Nephron progenitor cell (in vitro differentiated cells): ENCODE measurements around the gene STIM1.
"Not testable (repeated sequence)": the region's sequence is repeated elsewhere in the genome, so short reads cannot be mapped to it uniquely, and the experiment has no call there.

Source experiments
- DNase-seq: peaks from one replicate; pipeline ENCODE4 v3.0.0; 2021
- H3K27ac Mint-ChIP-seq: 2 replicates; pipeline ENCODE4 v1.8.0; 2021; ENCODE audit warnings: mild to moderate bottlenecking, moderate library complexity, mixed read lengths
- H3K27me3 Mint-ChIP-seq: 2 replicates; pipeline ENCODE4 v1.8.0; 2021; ENCODE audit warnings: mild to moderate bottlenecking, low read depth, mixed read lengths; ENCODE audit not compliant: poor library complexity
- H3K36me3 Mint-ChIP-seq: 2 replicates; pipeline ENCODE4 v1.8.0; 2021; ENCODE audit warnings: low read depth, mixed read lengths
- H3K4me1 Mint-ChIP-seq: 2 replicates; pipeline ENCODE4 v1.8.0; 2021; ENCODE audit warnings: mixed read lengths
- H3K4me3 Mint-ChIP-seq: 2 replicates; pipeline ENCODE4 v1.8.0; 2021; ENCODE audit warnings: mild to moderate bottlenecking, moderate library complexity, mixed read lengths
- H3K9me3 Mint-ChIP-seq: 2 replicates; pipeline ENCODE4 v1.8.0; 2021; ENCODE audit warnings: mild to moderate bottlenecking, moderate library complexity, mixed read lengths
- TF ChIP-seq, protein P1 (sequence below): fragments of 200-600 bp; sonication (generic); IDR thresholded peaks from 2 replicates; pipeline ENCODE4 v1.5.0; 2021; ENCODE audit warnings: antibody characterized with exemption

STIM1 gene

GRCh38 chr11:3860375-3860774, 4.9 kb downstream of the STIM1 start:
- Mint-ChIP-seq H3K9me3 (no peaks in the 10 kb centered on the region), H3K4me1 (peaks cover 56% of the 10 kb centered on the region), H3K27ac (no peak overlapping the region), H3K36me3 (peaks cover 5% of the 10 kb centered on the region), H3K4me3 (no peak overlapping the region), H3K27me3 (no peaks in the 10 kb centered on the region)
- TF ChIP-seq, protein P1, sequence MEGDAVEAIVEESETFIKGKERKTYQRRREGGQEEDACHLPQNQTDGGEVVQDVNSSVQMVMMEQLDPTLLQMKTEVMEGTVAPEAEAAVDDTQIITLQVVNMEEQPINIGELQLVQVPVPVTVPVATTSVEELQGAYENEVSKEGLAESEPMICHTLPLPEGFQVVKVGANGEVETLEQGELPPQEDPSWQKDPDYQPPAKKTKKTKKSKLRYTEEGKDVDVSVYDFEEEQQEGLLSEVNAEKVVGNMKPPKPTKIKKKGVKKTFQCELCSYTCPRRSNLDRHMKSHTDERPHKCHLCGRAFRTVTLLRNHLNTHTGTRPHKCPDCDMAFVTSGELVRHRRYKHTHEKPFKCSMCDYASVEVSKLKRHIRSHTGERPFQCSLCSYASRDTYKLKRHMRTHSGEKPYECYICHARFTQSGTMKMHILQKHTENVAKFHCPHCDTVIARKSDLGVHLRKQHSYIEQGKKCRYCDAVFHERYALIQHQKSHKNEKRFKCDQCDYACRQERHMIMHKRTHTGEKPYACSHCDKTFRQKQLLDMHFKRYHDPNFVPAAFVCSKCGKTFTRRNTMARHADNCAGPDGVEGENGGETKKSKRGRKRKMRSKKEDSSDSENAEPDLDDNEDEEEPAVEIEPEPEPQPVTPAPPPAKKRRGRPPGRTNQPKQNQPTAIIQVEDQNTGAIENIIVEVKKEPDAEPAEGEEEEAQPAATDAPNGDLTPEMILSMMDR = no peak
- DNase-seq = no peak

GRCh38 chr11:3860898-3861393, 5.5 kb downstream of the STIM1 start:
- H3K36me3 Mint-ChIP-seq, H3K27me3 Mint-ChIP-seq, H3K9me3 Mint-ChIP-seq, DNase-seq: not testable (repeated sequence)
- H3K4me1 Mint-ChIP-seq = peaks cover 61% of the 10 kb centered on the region
- H3K4me3 Mint-ChIP-seq = peak overlapping the region; percentile 9
- peak overlapping the region; percentile 44 for H3K27ac Mint-ChIP-seq

DNA sequence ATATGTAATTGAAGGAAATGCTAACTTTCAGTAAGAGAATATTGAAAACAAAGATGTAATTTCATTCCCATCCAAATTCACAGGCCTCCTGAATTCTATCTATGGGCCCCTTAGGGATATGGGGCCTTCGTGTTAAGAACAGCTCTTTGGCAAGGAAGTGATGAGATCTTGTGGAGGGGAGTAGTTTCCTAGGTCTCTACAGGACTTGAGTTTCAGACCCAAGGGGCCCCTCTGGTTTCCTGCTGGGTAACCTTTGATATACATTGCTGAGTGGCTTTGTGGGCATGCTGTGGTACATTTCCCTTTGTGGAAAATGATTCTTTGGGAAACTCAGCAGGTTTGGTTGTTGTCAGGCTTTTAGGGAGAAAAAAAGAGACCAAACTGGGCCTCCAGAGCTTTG, 6.2 kb downstream of the STIM1 start:
- Mint-ChIP-seq H3K27me3 (no peaks in the 10 kb centered on the region), H3K27ac (no peak overlapping the region), H3K9me3 (no peaks in the 10 kb centered on the region), H3K36me3 (peaks cover 5% of the 10 kb centered on the region), H3K4me3 (no peak overlapping the region), H3K4me1 (peaks cover 59% of the 10 kb centered on the region)
- TF ChIP-seq, protein P1 = no peak
- no peak for DNase-seq

GRCh38 chr11:3865388-3866193, 10.1 kb downstream of the STIM1 start:
- DNase-seq = no peak
- peak overlapping the region; percentile 78 for H3K27ac Mint-ChIP-seq
- H3K9me3 Mint-ChIP-seq = no peaks in the 10 kb centered on the region
- H3K4me1 Mint-ChIP-seq = peaks cover 48% of the 10 kb centered on the region
- H3K4me3 Mint-ChIP-seq = no peak overlapping the region
- TF ChIP-seq, protein P1 = no peak
- H3K36me3 Mint-ChIP-seq = peaks cover 5% of the 10 kb centered on the region
- H3K27me3 Mint-ChIP-seq = no peaks in the 10 kb centered on the region

DNA sequence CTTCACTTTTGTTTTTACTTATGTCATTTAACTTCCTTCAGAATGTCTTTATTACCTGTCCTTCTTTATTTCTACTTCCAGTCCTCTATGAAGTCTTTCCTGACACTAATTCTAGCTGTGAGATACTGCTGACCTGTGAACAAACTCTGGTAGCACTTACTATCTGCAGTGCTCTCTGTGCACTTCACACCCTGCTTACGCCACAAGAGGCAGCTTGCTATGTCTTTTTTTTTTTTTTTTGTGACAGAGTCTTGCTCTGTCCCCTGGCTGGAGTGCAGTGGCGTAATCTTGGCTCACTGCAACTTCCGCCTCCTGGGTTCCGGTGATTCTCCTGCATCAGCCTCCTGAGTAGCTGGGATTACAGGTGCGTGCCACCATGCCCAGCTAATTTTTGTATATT, 10.7 kb downstream of the STIM1 start:
- no peaks in the 10 kb centered on the region for H3K36me3 Mint-ChIP-seq
- TF ChIP-seq, protein P1 = no peak
- H3K9me3 Mint-ChIP-seq = no peaks in the 10 kb centered on the region
- no peak for DNase-seq
- no peak overlapping the region for H3K4me3 Mint-ChIP-seq
- H3K27me3 Mint-ChIP-seq = no peaks in the 10 kb centered on the region
- H3K27ac Mint-ChIP-seq = peak overlapping the region; percentile 78
- H3K4me1 Mint-ChIP-seq = peaks cover 42% of the 10 kb centered on the region

DNA sequence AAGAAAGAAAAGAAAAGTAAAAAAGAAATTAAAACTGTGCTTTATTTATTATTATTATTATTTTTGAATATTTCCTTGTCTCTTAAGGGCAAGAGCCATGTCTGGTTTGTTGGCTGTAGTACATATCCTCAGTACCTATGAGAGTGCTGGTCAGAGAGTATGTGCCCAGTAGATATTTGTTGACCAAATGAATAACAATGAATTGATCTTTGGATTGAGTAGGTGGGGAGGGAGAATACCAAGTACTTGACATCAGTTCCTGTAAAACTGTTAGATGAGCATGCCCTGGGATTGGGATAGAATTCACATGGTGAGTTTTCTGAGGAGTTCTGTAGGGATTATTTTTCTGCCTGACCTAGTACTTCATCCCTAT, 11.4 kb downstream of the STIM1 start:
- no peaks in the 10 kb centered on the region for H3K9me3 Mint-ChIP-seq
- peaks cover 37% of the 10 kb centered on the region for H3K4me1 Mint-ChIP-seq
- H3K36me3 Mint-ChIP-seq = no peaks in the 10 kb centered on the region
- TF ChIP-seq, protein P1 = no peak
- no peak overlapping the region for H3K27ac Mint-ChIP-seq
- H3K4me3 Mint-ChIP-seq = no peak overlapping the region
- DNase-seq = no peak
- no peaks in the 10 kb centered on the region for H3K27me3 Mint-ChIP-seq
